H1 (cell line): ENCODE results near the gene TGM6. TPM values are rescaled to one million over a fixed set of nuclear protein-coding genes. Genes with fewer than 3 reads are reported as not detected.

Experiments
- polyA plus RNA-seq, 7 experiments: library from polyadenylated mRNA; depleted of rRNA in 3 of 7; stranded (reverse) in 5 of 7; unstranded in 2 of 7; fragments of >200 nt in 5 of 7; fragments of 200-250 nt in 2 of 7; gene quantifications; 1 replicate in 5 of 7; 2 replicates in 1 of 7; 4 replicates in 1 of 7; pipeline versions ENCODE4 v1.2.1 to v1.2.3, GENCODE V29; 2011 to 2013; ENCODE audit warnings: missing spikeins in 2 of 7, mixed read lengths in 2 of 7
- small RNA-seq: library from polyadenylated mRNA; stranded (forward); fragments of <200 nt; extraction: miRNeasy Mini kit (QIAGEN cat#:217004); gene quantifications from one replicate; pipeline ENCODE3, GENCODE V24; 2013; ENCODE audit not compliant: insufficient read depth
- total RNA-seq: library from RNA; stranded (reverse); fragmentation: NEBNext Ultra II Directional; extraction: Animal tissue kit (Norgen Biotek cat#: 25700); gene quantifications from 2 replicates; pipeline ENCODE4 v1.2.1, GENCODE V29; 2021

The TGM6 gene
- total and polyA plus RNA-seq, 2 of the 8 experiments (the other 6 are each of a cell fraction or from before 2014, with no cell fraction given): 0.03 TPM; not detected in 1

Small RNA genes lying within 50 kb of the gene (small RNA-seq; reads per million reads assigned to genes)
- not detected for gene RF00019

Other genes with a start within 250 kb of the TGM6 start
- gene TGM3, start 84.9 kb upstream of the TGM6 start, total RNA-seq: not detected in 2 replicates
- 0.08 and 0.12 TPM in 2 replicates for gene TGM3, start 84.9 kb upstream of the TGM6 start, polyA plus RNA-seq (2011; rRNA removed)
- gene SNRPB, start 89.9 kb downstream of the TGM6 start, total RNA-seq: 495 and 507 TPM in 2 replicates
- 589 and 706 TPM in 2 replicates for gene SNRPB, start 89.9 kb downstream of the TGM6 start, polyA plus RNA-seq (2011; rRNA removed)
- 3.7 and 5.0 TPM in 2 replicates for gene ZNF343, start 128.0 kb downstream of the TGM6 start, total RNA-seq
- 1.1 and 1.8 TPM in 2 replicates for gene ZNF343, start 128.0 kb downstream of the TGM6 start, polyA plus RNA-seq (2011; rRNA removed)
- gene TMC2, start 155.7 kb downstream of the TGM6 start, total RNA-seq: not detected in 2 replicates
- gene TMC2, start 155.7 kb downstream of the TGM6 start, polyA plus RNA-seq (2011; rRNA removed): 0.05 TPM in 1 of 2 replicates, not detected in the other